WTC11 (cell line): ENCODE measurements around the gene PAIP1. TPM values are rescaled to one million over a fixed set of nuclear protein-coding genes. Genes with fewer than 3 reads are reported as not detected.

ENCODE experiments used
- ATAC-seq: fragments of 200-7000 bp; cut with Tn5 transposase; 2 replicates; pipeline ENCODE4 v1.10.0; 2021; ENCODE audit warnings: mild to moderate bottlenecking, moderate library complexity
- CTCF ChIA-PET: fragments of 300-600 bp; sonication (Branson Sonifier 250); formaldehyde crosslinking; loops from one replicate; lab custom pipeline; 2021; ENCODE audit warnings: antibody characterized with exemption; lab: Charles Lee
- POLR2A ChIA-PET: fragments of 350-600 bp; sonication (Branson Sonifier 250); formaldehyde crosslinking; loops from one replicate; lab custom pipeline; 2021; ENCODE audit warnings: antibody characterized with exemption; lab: Charles Lee
- DNase-seq: peaks from one replicate; pipeline ENCODE4 v3.0.0; 2021; ENCODE audit warnings: low spot score
- H3K27ac Mint-ChIP-seq: 2 replicates; pipeline ENCODE4 v1.8.0; 2021; ENCODE audit warnings: mixed read lengths
- H3K27me3 Mint-ChIP-seq: 2 replicates; pipeline ENCODE4 v1.8.0; 2021; ENCODE audit warnings: low read depth, mild to moderate bottlenecking, moderate library complexity, mixed read lengths
- H3K36me3 Mint-ChIP-seq: 2 replicates; pipeline ENCODE4 v1.8.0; 2021; ENCODE audit warnings: mixed read lengths
- H3K4me1 Mint-ChIP-seq: 2 replicates; pipeline ENCODE4 v1.8.0; 2022; ENCODE audit warnings: mixed read lengths
- H3K4me3 Mint-ChIP-seq: 2 replicates; pipeline ENCODE4 v1.8.0; 2021; ENCODE audit warnings: mild to moderate bottlenecking, moderate library complexity, mixed read lengths
- H3K9me3 Mint-ChIP-seq: 2 replicates; pipeline ENCODE4 v1.8.0; 2021; ENCODE audit warnings: mixed read lengths
- EMX1 ChIP-seq: fragments of 250-450 bp; sonication (Bioruptor Pico); IDR thresholded peaks from 2 replicates; pipeline ENCODE4 v1.8.0; 2021; ENCODE audit warnings: mild to moderate bottlenecking
- GTF2I ChIP-seq: fragments of 250-450 bp; sonication (Bioruptor Pico); conservative IDR thresholded peaks from 2 replicates; pipeline ENCODE4 v1.4.0; 2021; ENCODE audit warnings: mild to moderate bottlenecking
- MYBL2 ChIP-seq: sonication (generic); formaldehyde crosslinking; IDR thresholded peaks from 2 replicates; pipeline ENCODE4 v1.8.1; 2023; ENCODE audit warnings: mild to moderate bottlenecking, moderate library complexity, missing genetic modification reagents
- NR2C2 ChIP-seq: sonication (generic); formaldehyde crosslinking; IDR thresholded peaks from 2 replicates; pipeline ENCODE4 v1.8.0; 2022; ENCODE audit warnings: mild to moderate bottlenecking, missing genetic modification reagents
- NR3C1 ChIP-seq: sonication (generic); formaldehyde crosslinking; conservative IDR thresholded peaks from 2 replicates; pipeline ENCODE4 v1.8.1; 2023; ENCODE audit warnings: low read depth, mild to moderate bottlenecking, missing genetic modification reagents
- ZNF138 ChIP-seq: sonication (generic); formaldehyde crosslinking; conservative IDR thresholded peaks from 2 replicates; pipeline ENCODE4 v1.8.1; 2022; ENCODE audit warnings: mild to moderate bottlenecking, moderate library complexity, missing genetic modification reagents
- ZNF423 ChIP-seq: fragments of 250-450 bp; sonication (Bioruptor Pico); IDR thresholded peaks from 2 replicates; pipeline ENCODE4 v2.1.2; 2022; ENCODE audit warnings: mild to moderate bottlenecking, moderate library complexity
- total RNA-seq: library from RNA; stranded (reverse); gene quantifications from 3 replicates; pipeline ENCODE4 v1.2.3, GENCODE V29; 2021
- TF ChIP-seq, protein P1 (sequence below): sonication (generic); formaldehyde crosslinking; IDR thresholded peaks from 2 replicates; pipeline ENCODE4 v1.8.0; 2022; ENCODE audit warnings: mild to moderate bottlenecking, missing genetic modification reagents
- TF ChIP-seq, protein P2 (sequence below): sonication (generic); formaldehyde crosslinking; IDR thresholded peaks from 2 replicates; pipeline ENCODE4 v1.8.0; 2023; ENCODE audit warnings: missing genetic modification reagents, mild to moderate bottlenecking, borderline replicate concordance
- TF ChIP-seq, protein P3 (sequence below): fragments of 250-450 bp; sonication (Bioruptor Pico); IDR thresholded peaks from 2 replicates; pipeline ENCODE4 v1.9.0; 2021; ENCODE audit warnings: mild to moderate bottlenecking
- TF ChIP-seq, protein P4 (sequence below): sonication (generic); formaldehyde crosslinking; IDR thresholded peaks from 2 replicates; pipeline ENCODE4 v1.8.1; 2022; ENCODE audit warnings: mild to moderate bottlenecking, moderate library complexity, missing genetic modification reagents
- TF ChIP-seq, protein P5 (sequence below): sonication (generic); formaldehyde crosslinking; conservative IDR thresholded peaks from 2 replicates; pipeline ENCODE4 v1.8.1; 2022; ENCODE audit warnings: mild to moderate bottlenecking, missing genetic modification reagents
- TF ChIP-seq, protein P6 (sequence below): sonication (generic); formaldehyde crosslinking; IDR thresholded peaks from 2 replicates; pipeline ENCODE4 v1.8.0; 2022; ENCODE audit warnings: missing genetic modification reagents
- TF ChIP-seq, protein P7 (sequence below): sonication (generic); formaldehyde crosslinking; IDR thresholded peaks from 2 replicates; pipeline ENCODE4 v1.8.1; 2022; ENCODE audit warnings: mild to moderate bottlenecking, missing genetic modification reagents, moderate library complexity, borderline replicate concordance

PAIP1 gene
- total RNA-seq, 1 experiment from 2014 or later: 82.5 TPM

DNA sequence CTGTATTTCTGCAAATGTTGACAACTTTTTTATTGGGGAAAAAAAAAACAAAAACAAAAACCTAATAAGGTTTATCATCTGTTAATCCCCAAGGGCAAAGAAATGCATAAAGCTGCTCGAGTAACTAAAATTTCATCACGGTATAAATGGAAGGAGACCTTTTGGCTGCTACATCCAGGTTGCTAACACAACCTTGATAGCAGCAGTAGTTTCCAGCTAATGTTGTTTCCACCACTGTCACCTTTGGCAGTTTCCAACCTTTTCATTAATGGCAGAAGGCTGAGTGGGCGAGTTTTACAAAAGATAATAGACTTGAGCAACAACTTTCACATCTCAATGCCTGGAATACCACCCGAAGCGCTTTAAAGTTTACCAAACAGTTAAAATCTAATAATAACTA, 8.5 kb downstream of the PAIP1 start:
- ATAC-seq (no peak), DNase-seq (no peak)
- ChIA-PET POLR2A (no interaction called here), CTCF (no interaction called here)
- TF ChIP-seq ZNF423 (no peak), NR2C2 (no peak), MYBL2 (CRISPR knock-in tag) (no peak)
- TF ChIP-seq, protein P1, sequence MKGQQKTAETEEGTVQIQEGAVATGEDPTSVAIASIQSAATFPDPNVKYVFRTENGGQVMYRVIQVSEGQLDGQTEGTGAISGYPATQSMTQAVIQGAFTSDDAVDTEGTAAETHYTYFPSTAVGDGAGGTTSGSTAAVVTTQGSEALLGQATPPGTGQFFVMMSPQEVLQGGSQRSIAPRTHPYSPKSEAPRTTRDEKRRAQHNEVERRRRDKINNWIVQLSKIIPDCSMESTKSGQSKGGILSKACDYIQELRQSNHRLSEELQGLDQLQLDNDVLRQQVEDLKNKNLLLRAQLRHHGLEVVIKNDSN: no peak
- TF ChIP-seq, protein P2, sequence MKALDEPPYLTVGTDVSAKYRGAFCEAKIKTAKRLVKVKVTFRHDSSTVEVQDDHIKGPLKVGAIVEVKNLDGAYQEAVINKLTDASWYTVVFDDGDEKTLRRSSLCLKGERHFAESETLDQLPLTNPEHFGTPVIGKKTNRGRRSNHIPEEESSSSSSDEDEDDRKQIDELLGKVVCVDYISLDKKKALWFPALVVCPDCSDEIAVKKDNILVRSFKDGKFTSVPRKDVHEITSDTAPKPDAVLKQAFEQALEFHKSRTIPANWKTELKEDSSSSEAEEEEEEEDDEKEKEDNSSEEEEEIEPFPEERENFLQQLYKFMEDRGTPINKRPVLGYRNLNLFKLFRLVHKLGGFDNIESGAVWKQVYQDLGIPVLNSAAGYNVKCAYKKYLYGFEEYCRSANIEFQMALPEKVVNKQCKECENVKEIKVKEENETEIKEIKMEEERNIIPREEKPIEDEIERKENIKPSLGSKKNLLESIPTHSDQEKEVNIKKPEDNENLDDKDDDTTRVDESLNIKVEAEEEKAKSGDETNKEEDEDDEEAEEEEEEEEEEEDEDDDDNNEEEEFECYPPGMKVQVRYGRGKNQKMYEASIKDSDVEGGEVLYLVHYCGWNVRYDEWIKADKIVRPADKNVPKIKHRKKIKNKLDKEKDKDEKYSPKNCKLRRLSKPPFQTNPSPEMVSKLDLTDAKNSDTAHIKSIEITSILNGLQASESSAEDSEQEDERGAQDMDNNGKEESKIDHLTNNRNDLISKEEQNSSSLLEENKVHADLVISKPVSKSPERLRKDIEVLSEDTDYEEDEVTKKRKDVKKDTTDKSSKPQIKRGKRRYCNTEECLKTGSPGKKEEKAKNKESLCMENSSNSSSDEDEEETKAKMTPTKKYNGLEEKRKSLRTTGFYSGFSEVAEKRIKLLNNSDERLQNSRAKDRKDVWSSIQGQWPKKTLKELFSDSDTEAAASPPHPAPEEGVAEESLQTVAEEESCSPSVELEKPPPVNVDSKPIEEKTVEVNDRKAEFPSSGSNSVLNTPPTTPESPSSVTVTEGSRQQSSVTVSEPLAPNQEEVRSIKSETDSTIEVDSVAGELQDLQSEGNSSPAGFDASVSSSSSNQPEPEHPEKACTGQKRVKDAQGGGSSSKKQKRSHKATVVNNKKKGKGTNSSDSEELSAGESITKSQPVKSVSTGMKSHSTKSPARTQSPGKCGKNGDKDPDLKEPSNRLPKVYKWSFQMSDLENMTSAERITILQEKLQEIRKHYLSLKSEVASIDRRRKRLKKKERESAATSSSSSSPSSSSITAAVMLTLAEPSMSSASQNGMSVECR (CRISPR knock-in tag): no peak
- TF ChIP-seq, protein P3, sequence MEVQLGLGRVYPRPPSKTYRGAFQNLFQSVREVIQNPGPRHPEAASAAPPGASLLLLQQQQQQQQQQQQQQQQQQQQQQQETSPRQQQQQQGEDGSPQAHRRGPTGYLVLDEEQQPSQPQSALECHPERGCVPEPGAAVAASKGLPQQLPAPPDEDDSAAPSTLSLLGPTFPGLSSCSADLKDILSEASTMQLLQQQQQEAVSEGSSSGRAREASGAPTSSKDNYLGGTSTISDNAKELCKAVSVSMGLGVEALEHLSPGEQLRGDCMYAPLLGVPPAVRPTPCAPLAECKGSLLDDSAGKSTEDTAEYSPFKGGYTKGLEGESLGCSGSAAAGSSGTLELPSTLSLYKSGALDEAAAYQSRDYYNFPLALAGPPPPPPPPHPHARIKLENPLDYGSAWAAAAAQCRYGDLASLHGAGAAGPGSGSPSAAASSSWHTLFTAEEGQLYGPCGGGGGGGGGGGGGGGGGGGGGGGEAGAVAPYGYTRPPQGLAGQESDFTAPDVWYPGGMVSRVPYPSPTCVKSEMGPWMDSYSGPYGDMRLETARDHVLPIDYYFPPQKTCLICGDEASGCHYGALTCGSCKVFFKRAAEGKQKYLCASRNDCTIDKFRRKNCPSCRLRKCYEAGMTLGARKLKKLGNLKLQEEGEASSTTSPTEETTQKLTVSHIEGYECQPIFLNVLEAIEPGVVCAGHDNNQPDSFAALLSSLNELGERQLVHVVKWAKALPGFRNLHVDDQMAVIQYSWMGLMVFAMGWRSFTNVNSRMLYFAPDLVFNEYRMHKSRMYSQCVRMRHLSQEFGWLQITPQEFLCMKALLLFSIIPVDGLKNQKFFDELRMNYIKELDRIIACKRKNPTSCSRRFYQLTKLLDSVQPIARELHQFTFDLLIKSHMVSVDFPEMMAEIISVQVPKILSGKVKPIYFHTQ (CRISPR knock-in tag): no peak
- H3K27ac Mint-ChIP-seq: no peak overlapping the region
- H3K4me3 Mint-ChIP-seq: no peak overlapping the region
- no peaks in the 10 kb centered on the region for H3K27me3 Mint-ChIP-seq
- no peaks in the 10 kb centered on the region for H3K9me3 Mint-ChIP-seq
- H3K4me1 Mint-ChIP-seq: no peaks in the 10 kb centered on the region
- peaks cover 53% of the 10 kb centered on the region for H3K36me3 Mint-ChIP-seq

DNA sequence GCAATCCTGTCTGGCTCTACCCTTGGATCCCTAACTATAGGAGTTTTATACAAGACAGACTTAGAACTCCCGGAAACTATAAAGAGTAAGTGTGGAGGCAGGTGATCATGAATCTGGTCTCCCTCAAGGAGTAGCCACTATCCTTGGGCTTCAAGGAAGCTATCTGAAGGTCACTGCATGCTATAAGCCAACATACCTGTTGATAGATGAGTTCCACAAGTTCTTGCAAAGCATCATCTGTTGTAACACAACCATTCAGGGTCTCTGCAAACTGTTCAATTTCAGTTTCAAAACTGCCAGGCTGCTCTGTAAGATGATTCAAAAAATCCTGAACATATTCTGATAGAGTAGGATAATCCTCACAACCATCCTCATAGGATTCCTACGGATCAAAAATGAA, 9.3 kb downstream of the PAIP1 start:
- TF ChIP-seq, protein P4, sequence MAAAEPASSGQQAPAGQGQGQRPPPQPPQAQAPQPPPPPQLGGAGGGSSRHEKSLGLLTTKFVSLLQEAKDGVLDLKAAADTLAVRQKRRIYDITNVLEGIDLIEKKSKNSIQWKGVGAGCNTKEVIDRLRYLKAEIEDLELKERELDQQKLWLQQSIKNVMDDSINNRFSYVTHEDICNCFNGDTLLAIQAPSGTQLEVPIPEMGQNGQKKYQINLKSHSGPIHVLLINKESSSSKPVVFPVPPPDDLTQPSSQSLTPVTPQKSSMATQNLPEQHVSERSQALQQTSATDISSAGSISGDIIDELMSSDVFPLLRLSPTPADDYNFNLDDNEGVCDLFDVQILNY: no peak
- TF ChIP-seq EMX1 (CRISPR knock-in tag) (no peak), GTF2I (CRISPR knock-in tag) (no peak), NR3C1 (CRISPR knock-in tag) (no peak), ZNF138 (no peak), NR2C2 (no peak)
- TF ChIP-seq, protein P1: no peak
- TF ChIP-seq, protein P5, sequence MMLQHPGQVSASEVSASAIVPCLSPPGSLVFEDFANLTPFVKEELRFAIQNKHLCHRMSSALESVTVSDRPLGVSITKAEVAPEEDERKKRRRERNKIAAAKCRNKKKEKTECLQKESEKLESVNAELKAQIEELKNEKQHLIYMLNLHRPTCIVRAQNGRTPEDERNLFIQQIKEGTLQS (CRISPR knock-in tag): no peak
- TF ChIP-seq, protein P6, sequence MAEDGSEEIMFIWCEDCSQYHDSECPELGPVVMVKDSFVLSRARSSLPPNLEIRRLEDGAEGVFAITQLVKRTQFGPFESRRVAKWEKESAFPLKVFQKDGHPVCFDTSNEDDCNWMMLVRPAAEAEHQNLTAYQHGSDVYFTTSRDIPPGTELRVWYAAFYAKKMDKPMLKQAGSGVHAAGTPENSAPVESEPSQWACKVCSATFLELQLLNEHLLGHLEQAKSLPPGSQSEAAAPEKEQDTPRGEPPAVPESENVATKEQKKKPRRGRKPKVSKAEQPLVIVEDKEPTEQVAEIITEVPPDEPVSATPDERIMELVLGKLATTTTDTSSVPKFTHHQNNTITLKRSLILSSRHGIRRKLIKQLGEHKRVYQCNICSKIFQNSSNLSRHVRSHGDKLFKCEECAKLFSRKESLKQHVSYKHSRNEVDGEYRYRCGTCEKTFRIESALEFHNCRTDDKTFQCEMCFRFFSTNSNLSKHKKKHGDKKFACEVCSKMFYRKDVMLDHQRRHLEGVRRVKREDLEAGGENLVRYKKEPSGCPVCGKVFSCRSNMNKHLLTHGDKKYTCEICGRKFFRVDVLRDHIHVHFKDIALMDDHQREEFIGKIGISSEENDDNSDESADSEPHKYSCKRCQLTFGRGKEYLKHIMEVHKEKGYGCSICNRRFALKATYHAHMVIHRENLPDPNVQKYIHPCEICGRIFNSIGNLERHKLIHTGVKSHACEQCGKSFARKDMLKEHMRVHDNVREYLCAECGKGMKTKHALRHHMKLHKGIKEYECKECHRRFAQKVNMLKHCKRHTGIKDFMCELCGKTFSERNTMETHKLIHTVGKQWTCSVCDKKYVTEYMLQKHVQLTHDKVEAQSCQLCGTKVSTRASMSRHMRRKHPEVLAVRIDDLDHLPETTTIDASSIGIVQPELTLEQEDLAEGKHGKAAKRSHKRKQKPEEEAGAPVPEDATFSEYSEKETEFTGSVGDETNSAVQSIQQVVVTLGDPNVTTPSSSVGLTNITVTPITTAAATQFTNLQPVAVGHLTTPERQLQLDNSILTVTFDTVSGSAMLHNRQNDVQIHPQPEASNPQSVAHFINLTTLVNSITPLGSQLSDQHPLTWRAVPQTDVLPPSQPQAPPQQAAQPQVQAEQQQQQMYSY (CRISPR knock-in tag): no peak
- TF ChIP-seq, protein P7, sequence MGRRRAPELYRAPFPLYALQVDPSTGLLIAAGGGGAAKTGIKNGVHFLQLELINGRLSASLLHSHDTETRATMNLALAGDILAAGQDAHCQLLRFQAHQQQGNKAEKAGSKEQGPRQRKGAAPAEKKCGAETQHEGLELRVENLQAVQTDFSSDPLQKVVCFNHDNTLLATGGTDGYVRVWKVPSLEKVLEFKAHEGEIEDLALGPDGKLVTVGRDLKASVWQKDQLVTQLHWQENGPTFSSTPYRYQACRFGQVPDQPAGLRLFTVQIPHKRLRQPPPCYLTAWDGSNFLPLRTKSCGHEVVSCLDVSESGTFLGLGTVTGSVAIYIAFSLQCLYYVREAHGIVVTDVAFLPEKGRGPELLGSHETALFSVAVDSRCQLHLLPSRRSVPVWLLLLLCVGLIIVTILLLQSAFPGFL (CRISPR knock-in tag): no peak
- Mint-ChIP-seq H3K9me3 (no peaks in the 10 kb centered on the region), H3K4me3 (no peak overlapping the region), H3K27me3 (no peaks in the 10 kb centered on the region), H3K36me3 (peaks cover 61% of the 10 kb centered on the region), H3K4me1 (no peaks in the 10 kb centered on the region), H3K27ac (no peak overlapping the region)
- DNase-seq (no peak), ATAC-seq (no peak)
- CTCF ChIA-PET: no interaction called here
- POLR2A ChIA-PET: no interaction called here
